Stimulated activated CD4-positive, alpha-beta T cell treated with anti-CD3 and anti-CD28 coated beads, Interleukin-2, amount 100 ng/mL, for 48 hours (primary cell): ENCODE data around the gene RUFY3.
"Not testable (repeated sequence)": the region's sequence is repeated elsewhere in the genome, so short reads cannot be mapped to it uniquely, and the experiment has no call there.

ENCODE experiments used
- DNase-seq, 2 donors: peaks; one replicate each; pipeline ENCODE4 v3.0.0-alpha.2; 2020

Gene RUFY3

DNA sequence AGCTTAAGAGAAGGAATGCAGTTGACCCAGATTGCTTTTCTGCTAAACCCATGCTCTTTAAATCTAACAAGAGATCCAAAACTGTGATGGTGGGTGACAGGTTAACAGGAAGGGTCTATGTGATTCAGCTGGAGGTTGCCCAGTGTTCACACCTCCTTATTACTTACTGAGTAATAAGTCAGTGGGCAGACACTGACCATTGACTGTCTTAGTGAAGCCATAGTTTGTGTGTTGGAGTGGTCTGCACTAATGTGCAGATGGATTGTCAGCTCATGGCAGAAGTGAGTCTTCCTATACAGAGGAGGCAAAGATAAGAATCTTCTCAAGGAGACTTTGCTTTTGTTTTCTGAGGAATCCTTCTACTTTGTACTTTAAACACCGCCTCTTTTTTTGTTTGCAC lies 15.2 kb upstream of the RUFY3 start:
- DNase-seq: no peak

- no peak for DNase-seq
Measured at GRCh38 chr4:70709611-70710205, 12.1 kb upstream of the RUFY3 start.

GRCh38 chr4:70711599-70711998 lies 10.2 kb upstream of the RUFY3 start:
- no peak for DNase-seq

- no peak for DNase-seq
Measured at GRCh38 chr4:70712150-70712549, 9.6 kb upstream of the RUFY3 start.

DNA sequence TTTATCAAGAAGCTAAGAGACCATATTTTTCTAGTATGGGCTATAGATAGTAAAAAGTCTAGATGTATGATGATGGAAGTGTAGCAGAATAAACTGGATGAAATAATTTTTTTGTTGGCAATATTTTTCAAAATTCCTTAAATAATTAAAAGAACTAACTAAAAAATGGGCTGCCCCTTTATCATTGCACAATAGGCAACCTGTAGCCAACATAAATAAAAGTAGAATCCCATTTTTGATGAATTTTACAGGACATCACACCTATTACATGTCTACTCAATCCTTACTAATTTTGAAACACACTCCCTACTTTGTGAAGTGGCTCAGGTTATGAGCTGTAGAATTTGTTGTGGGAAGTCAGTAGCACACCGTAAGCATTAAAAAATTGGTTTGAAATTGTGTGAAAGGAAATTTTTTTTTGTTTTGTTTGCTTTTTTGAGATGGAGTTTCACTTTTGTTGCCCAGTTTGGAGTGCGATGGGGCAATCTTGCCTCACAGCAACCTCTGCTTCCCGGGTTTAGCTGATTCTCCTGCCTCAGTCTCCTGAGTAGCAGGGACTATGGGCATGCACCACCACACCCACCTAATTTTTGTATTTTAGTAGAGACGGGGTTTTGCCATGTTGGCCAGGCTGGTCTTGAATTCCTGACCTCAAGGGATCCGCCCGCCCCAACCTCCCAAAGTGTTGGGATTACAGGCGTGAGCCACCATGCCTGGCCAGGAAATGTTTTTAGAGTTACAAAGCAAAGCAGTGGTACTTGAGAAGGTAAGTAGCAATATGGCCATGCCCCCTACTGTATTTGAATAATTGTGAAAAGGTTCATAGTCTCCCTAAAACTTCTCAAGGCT lies 8.9 kb upstream of the RUFY3 start:
- no peak for DNase-seq

DNA sequence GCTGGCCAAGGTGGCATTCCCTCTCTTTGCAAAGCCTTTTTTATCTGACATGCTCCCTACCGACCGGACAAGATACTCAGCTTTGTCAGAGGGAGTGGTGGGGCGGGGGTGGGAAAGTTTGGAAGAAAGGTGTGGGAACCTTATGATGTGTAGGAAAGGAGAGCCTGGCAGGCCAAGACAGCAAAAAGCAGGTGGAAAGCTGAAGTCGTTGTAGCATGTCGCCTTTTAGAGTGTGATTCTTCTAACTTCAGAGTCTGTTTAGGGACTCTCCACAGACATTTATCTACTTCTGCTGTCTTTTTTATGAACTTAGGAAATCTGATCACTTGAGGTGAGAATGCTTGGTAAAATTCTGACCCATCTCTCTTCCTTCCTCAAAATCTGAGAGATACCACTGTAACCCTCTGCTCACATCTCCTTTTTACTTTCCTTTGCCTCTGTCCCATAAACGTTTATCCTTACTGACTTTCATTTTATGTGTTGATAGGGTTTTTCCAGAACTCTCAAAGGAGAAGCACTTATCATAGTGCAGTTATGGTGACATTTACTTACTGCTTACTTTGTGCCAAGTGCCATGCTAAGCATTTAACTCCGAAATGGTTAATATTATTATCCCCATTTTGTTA lies 8.2 kb upstream of the RUFY3 start:
- no peak for DNase-seq

DNA sequence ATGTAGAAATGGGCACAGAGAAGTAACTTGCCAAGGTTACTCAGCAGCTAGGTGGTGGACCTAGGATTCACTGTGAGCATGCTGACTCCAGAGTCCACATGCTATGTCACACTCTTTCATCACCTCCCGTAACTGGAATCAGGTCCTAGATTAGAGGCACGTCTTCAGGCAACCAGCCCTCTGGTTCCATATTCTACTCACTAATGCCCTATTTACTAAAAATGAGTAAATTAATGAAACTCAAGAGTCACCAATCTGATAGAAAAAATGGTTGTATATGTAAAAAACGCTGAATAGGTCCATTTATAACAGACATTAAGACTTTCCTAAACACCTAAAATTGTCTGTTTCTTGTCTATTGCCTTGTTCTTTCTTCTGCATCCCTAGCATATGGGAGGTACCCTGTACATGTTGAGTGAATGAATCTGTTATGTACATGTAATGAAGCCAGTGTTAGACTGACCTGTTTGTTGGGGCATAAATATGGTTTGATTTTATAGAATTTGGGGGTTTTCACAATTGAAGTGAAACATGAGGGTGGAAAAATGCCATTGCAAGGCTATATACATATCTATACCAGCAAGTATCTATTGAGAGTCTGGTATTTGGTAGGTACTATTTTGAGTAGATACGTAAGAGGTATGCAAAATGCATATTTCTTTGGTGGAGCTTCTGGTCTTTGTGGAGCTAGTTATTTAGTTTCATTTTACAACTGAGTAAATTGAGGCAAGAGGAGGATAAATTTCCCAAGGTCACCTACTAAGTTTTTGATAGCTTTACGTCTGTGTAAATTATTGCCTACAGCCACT lies 7.5 kb upstream of the RUFY3 start:
- no peak for DNase-seq

DNA sequence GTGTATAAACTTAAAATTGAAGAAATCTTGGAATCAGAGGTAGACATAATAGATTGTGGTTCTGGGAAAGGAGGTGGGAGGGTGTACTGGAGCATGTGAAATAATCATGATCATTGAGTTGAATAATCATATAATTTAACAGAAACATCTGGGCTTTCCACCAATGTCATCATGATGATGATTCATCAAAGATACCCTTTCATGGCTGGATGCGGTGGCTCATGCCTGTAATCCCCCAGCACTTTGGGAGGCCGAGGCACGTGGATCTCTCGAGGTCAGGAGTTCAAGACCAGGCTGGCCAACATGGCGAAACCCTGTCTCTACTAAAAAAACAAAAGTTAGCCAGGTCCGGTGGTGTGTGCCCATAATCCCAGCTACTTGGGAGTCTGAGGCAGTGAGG lies 6.7 kb upstream of the RUFY3 start:
- no peak for DNase-seq

DNA sequence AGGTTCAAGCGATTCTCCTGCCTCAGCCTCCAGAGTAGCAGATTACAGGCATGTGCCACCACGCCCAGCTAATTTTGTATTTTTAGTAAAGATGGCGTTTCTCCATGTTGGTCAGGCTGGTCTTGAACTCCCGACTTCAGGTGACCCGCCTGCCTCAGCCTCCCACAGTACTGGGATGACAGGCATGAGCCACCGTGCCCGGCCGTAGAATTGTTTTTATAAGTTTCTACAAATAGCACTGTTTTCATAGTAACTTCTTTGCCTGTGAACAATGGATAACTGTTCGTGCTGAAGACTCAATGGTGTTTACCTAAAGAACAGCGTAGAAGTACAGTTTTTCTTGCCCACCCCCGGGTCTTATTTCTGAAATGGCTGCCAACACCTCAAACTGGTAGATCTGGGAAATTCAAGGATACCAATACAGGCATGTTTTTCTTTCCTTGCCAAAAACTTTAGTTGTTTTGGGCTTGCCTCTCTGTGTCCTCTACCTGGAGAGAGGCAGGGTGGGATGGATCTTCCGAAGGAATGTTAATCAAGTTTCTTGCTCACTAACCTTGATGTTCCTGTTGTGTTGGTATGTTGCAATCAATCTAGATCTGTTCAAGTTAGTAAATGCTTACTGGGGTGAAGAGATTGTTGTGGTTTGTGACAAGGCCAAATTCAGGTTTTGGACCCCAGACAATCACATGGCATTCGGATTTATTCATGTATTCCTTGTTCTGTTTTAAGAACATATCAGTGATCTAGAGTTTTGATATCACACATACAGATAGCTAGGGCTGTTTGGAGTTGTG lies 2.8 kb upstream of the RUFY3 start:
- DNase-seq: no peak

GRCh38 chr4:70722199-70722791 lies 531 bp downstream of the RUFY3 start:
- no peak for DNase-seq

DNA sequence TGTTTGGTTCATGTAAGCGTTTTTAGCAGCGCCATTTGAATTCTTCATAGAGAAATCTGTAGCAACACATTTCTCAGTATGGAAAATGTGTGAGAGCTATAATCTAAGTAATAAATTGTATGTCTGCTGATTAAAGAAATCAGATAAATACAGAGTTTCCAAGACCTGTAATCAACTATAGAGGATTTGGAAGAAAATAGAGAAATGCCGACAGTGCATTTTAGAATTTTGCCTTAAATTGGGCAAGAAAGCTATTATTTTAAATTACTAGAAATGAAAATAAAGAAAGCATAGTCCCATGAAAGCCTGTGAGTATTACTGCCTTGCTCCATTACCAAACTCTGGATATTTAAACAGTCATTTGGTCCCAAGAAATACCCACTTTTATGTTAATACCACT lies 2.7 kb downstream of the RUFY3 start:
- no peak for DNase-seq

DNA sequence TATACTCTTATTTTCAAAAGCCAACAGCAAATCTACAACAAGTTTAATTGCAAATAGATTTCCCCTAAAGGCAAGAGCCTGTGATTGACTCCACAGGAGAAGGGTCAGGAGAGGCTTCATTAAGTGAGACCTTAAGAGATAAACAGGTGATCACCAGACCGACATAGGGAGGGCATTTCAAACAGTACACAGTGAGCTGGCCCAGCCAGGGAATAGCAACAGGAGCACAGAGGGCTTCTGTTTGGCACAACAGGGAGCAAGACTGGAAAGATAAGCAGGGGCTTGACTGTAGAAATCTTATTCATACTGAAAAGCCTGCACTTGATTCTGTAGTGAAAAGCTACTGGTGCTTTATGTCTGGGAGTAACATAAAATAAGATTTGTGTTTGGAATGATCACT lies 3.9 kb downstream of the RUFY3 start:
- no peak for DNase-seq

DNA sequence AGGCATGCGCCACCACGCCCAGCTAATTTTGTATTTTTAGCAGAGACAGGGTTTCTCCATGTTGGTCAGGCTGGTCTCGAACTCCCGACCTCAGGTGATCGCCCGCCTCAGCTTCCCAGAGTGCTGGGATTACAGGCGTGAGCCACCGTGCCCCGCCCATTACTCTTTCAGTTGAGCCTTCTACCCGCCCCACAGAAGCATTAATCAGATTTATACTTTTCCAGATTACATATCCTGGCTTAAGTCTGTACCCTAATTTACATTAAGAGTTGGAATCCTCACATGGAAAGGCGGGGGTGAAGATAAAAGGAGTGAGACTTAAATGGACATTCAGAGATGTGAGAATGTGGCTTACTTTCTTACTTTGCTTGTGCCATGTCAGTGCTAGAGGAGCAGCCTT lies 4.8 kb downstream of the RUFY3 start:
- DNase-seq: not testable (repeated sequence)

DNA sequence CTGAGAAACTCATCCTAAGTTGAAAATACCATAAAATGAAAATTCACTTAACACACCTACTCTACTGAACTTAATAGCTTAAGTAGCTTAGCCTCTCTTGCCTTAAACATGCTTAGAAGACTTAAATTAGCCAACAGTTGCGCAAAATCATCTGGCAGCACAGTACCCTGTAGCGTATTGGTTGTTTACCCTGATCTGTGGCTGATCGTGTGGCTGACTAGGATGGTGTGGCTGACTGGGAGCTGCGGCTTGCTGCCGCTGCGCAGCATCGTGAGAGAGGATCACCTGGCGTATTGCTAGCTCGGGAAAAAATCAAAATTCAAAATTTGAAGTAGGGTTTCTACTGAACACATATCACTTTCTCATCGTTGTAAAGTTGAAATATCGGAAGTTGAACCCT lies 6.3 kb downstream of the RUFY3 start:
- no peak for DNase-seq

GRCh38 chr4:70732878-70733277 lies 11.1 kb downstream of the RUFY3 start:
- not testable (repeated sequence) for DNase-seq

- no peak for DNase-seq
Measured at GRCh38 chr4:70734168-70734954, 12.6 kb downstream of the RUFY3 start.

DNA sequence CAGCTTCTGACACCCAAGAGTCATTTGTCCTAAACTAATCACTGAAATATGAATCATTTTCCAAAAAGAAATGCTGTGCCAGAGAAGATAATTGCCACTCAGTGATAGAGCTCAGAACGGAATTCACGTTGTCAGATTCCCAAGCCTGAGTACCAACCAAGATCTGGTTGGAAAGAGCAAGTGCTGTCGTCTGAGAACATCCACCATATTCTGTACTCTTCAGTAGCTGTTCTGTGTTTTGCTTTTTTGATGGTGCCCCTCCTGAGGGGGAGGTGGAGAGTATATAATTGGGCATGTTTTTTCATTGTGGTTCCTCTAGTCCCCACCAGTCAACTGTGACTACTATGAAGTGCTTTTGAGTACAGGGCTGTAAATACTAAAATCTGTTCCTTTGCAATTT lies 13.2 kb downstream of the RUFY3 start:
- no peak for DNase-seq

DNA sequence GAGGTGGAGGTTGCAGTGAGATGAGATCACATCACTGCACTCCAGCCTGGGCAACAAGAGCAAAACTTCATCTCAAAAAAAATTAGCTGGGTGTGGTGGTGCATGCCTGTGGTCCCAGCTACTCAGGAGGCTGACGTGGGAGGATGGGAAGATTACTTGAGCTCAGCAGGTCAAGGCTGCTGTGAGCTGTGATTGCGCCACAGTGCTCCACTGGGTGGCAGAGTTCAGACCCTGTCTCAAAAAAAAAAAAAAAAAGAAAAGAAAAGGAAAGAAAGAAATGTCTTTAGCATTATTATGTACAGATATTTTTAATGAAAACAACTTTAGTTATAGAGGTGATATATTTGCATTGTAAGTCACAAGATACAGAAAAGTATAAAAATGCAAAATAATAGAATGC lies 14.2 kb downstream of the RUFY3 start:
- not testable (repeated sequence) for DNase-seq

DNA sequence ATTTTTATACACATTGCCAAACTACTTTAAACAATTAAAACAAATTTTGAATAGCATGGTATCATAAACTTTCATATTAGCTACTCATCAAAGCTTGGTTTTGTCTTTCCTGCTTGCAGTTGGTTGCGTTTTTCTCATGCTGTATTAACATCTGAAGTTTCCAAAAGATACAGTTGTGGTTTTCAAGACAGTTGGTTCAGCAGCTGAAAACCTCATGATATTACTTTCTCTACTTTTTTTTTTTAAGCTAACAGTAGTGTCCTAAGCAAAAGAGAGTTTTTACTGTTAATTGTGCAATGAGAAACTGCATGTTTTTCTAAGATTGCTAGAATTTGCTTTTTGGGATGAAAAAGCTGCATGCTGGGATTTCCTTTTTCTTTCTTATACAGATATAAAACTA lies 15.2 kb downstream of the RUFY3 start:
- DNase-seq: no peak

DNA sequence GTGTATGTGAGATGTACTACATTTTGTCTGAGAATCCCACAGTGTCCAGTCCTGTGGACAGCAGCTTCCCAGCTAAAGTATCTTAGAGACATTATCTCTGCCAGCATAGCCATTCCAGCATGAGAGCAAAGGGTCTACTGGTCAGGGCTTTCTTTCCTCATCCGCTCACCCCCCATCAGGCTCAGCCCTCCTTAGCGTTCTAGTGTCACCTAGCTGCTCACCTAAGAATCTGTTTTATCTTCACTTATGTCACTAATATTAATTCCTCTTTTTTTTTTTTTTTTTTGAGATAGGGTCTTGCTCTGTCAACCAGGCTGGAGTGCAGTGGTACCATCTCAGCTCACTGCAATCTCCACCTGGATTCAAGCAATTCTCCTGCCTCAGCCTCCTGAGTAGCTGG lies 15.6 kb downstream of the RUFY3 start:
- no peak for DNase-seq
